ENCODE data around the gene ZNF226. TPM values are rescaled to one million over a fixed set of nuclear protein-coding genes. Genes with fewer than 3 reads are reported as not detected.
"Not testable (repeated sequence)": the region's sequence is repeated elsewhere in the genome, so short reads cannot be mapped to it uniquely, and the experiment has no call there.

The ZNF226 gene
- 10 to 100 TPM; 28.4 to 31.2 (median 30.0) TPM for polyA plus RNA-seq (ENCODE audit: insufficient read length in 3 of 3)

DNA sequence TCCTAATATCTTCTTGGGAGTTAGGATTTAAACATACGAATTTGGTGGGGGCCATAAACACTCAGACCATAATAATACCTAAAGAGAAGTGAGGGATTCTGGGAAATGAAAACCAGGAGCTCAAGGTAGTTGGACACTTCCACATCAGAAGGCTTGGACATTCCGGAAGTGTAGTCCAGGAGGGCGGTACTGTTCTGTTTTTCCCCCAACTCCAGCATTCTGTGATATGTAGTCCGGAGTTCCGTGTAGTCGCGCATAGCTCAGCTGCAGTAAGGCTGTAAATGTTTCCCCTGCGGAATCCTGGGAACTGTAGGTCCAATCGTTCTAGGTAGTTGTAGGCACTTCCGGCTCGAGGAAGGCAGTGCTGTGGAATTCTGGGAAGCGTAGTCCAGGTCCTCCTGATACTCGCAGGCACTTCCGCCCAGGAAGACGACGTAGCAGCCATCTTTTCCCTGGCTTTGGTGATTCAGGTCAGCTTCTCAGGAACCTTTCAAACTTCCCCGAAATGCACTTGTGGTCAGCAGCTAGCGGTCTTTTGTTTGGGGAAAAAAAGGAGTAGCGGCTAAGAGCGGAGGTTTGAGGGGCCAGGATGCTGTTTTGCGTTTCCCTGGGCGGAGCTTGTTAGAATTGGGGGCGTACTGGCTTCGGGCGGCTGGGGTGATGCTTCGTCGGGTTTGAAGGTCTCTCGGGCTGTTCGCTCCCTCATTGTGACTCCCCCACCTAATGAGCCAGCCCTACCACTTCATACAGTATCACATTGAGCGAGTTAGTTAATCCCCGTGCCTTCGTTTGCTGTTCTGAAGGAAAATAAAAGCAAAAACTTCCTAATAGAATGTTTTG is at the start of gene ZNF226:
Gene ZNF226 (plus strand): TSS at position 428 of the 840 bp plus-strand sequence. CDS start 4,981 bp downstream, outside the sequence.
- peak; percentile 92 to 95 (median 95) for DNase-seq (ENCODE audit: low read depth in 3 of 3, low spot score in 2 of 3)

DNA sequence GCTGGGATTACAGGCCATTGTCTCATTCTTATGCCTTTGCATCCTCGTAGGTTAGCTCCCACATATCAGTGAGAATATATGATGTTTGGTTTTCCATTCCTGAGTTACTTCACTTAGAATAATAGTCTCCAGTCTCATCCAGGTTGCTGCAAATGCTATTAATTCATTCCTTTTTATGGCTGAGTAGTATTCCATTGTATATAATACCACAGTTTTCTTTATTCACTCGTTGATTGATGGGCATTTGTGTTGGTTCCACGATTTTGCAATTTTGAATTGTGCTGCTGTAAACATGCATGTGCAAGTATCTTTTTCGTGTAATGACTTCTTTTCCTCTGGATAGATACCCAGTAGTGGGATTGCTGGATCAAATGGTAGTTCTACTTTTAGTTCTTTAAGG is 43.7 kb upstream of the ZNF226 start:
- DNase-seq (ENCODE audit: low read depth in 3 of 3, low spot score in 2 of 3): not testable (repeated sequence)

DNA sequence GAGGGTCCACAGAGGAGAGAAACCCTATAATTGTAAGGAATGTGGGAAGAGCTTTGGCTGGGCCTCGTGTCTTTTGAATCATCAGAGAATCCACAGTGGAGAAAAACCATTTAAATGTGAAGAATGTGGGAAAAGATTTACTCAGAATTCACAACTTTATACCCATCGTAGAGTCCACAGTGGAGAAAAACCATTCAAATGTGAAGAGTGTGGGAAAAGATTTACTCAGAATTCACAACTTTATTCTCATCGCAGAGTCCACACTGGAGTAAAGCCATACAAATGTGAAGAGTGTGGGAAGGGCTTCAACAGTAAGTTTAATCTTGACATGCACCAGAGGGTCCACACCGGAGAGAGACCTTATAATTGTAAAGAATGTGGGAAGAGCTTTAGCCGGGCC is 32.9 kb upstream of the ZNF226 start:
- DNase-seq (ENCODE audit: low read depth in 3 of 3, low spot score in 2 of 3): no peak

DNA sequence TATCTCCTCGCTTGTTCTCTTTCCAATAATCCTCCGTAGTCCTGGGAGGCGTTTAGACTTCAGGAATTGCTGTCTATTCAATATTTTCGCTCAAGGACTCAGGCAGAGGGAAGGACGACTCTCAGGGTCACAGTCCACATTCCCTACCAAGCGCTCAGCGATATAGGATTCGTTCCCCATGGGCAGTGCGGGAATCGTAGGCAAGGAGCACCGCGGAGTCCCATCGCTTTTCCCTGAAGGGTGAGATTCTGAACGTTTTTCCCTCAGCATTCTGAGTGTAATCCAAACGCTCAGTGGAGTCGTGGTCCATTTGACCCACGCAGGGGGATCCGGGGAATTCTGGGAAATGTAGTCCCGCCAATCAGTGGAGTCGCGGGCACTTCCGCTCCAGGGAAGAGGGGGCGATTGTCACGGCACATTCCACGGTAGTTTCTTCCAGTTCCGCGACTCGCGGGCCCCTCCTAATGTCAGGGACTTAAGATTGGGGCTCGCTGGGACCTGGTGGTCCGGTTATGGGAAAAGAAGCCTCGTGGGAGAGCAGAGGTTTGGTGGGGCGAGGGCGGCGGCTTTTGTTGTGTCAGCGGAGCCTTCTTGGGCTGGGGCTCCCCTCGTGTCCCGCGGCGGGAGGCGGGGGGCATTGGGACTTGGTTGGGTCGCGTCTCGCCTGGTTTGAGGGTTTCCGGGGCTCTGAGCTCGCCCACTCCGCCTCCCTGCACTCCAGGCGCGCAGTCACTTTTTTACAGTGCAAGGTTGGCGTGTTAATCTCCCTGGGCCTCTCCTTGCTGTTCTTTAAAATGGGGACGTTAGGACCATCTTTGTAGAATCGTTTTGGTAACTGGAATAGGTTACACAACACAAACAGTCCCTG is 23.5 kb upstream of the ZNF226 start, which contains the start of gene ZNF234:
Gene ZNF234 (plus strand): TSS at position 364 of the 868 bp plus-strand sequence. CDS start 3,079 bp downstream, outside the sequence.
- peak; percentile 79 to 89 (median 80) for DNase-seq (ENCODE audit: low read depth in 3 of 3, low spot score in 2 of 3)

GRCh38 chr19:44142059-44142433 is 22.9 kb upstream of the ZNF226 start:
- DNase-seq (ENCODE audit: low read depth in 3 of 3, low spot score in 2 of 3): no peak

DNA sequence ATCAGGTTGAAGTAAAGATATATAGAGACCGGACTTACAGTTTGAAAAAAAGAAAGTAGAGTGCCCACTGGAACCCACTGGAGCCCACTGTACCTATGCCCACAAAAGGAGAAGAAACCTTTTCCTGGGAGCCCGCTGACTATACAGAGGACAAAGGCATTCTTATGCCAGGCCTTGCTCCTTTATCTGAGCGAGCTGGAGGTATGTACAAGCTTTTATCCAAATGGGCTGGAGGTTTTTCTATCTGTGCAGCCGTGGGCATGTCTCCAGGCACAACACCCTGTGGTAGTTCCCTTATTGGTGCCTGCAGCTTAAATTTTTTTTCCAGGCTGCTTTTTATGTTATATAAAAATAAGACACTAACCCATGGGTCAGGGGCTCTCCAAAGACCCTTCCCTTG is 15.1 kb upstream of the ZNF226 start:
- DNase-seq (ENCODE audit: low read depth in 3 of 3, low spot score in 2 of 3): no peak

GRCh38 chr19:44151491-44151890 is 13.4 kb upstream of the ZNF226 start:
- no peak for DNase-seq (ENCODE audit: low read depth in 3 of 3, low spot score in 2 of 3)

GRCh38 chr19:44156475-44156874 is 8.4 kb upstream of the ZNF226 start:
- no peak for DNase-seq (ENCODE audit: low read depth in 3 of 3, low spot score in 2 of 3)

DNA sequence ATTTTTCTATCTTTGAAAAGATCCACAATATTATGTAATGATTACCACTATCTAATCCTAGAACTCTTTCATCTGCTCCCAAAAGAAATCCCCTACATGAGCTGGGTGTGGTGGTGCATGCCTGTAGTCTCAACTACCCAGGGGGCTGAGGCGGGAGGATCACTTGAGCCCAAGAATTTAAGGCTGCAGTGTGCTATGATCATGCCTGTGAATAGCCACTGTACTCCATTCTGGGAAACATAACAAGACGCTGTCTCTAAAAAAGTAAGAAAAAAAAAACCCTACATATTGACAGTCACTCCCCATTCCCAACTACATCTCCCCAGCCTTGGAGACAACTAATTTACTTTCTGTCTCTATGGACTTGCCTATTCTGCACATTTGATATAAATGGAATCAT is 1.1 kb upstream of the ZNF226 start:
- no peak for DNase-seq (ENCODE audit: low read depth in 3 of 3, low spot score in 2 of 3)

GRCh38 chr19:44164327-44164672 is 600 bp upstream of the ZNF226 start:
- no peak for DNase-seq (ENCODE audit: low read depth in 3 of 3, low spot score in 2 of 3)

GRCh38 chr19:44170660-44171059 is 5.8 kb downstream of the ZNF226 start:
- DNase-seq (ENCODE audit: low read depth in 3 of 3, low spot score in 2 of 3): not testable (repeated sequence)

DNA sequence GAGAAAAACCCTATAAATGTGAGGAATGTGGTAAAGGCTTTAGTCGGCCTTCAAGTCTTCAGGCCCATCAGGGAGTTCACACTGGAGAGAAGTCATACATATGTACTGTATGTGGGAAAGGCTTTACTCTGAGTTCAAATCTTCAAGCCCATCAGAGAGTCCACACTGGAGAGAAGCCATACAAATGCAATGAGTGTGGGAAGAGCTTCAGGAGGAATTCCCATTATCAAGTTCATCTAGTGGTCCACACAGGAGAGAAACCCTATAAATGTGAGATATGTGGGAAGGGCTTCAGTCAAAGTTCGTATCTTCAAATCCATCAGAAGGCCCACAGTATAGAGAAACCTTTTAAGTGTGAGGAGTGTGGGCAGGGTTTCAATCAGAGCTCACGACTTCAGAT is 11.7 kb downstream of the ZNF226 start:
- DNase-seq (ENCODE audit: low read depth in 3 of 3, low spot score in 2 of 3): no peak

DNA sequence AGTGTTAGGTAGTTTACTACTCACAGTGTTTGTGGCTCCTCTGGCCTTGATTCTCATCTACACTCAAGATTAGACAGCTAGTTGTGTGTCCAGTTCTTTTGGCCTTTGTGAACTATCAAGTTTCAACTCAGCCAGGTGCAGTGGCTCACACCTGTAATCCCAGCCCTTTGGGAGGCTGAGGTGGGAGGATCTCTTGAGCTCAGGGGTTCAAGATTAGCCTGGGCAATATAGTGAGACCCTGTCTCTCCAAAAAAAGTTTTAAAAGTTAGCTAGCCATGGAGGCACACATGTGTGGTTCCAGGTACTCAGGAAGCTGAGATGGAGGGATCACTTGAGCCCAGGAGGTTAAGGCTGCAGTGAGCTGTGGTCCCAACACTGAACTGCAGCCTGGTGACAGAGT is 16.1 kb downstream of the ZNF226 start:
- DNase-seq (ENCODE audit: low read depth in 3 of 3, low spot score in 2 of 3): no peak

GRCh38 chr19:44182145-44182544 is 17.2 kb downstream of the ZNF226 start:
- no peak for DNase-seq (ENCODE audit: low read depth in 3 of 3, low spot score in 2 of 3)

DNA sequence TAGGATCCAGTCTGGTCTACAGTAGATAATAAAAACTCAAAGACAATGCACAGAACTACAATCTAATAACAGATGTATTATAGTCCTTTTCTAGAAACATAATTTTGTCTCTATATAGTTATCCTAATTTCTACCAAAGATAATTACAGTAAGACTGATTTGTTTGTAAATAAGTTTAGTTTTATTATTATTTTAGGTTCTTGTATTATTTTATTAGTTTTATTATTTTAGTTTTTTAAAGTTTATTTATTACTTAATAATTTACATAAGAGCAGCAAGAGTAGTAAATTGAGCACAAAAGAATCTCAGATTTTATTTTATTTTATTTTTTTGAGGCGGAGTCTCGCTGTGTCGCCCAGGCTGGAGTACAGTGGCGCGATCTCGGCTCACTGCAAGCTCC is 25.1 kb downstream of the ZNF226 start:
- DNase-seq (ENCODE audit: low read depth in 3 of 3, low spot score in 2 of 3): no peak

DNA sequence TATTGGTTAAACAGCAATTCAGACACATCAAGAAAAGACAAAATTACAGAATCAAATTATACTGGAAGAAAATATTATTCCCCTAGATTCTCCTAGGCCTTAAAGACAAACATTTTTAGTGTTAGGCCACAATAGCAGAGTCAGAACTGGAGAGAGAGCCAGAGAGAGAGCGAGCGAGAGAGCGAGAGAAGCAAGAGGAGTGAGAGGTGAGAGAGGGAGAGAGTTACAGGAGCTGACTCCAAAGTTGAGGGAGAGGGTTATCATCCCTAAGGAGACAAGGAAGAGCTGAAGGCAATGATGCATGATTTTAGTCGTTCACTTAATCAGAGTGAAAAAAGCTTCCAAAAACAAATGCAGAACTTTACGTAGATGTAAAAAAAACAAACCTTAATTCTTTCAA is 27.2 kb downstream of the ZNF226 start:
- no peak for DNase-seq (ENCODE audit: low read depth in 3 of 3, low spot score in 2 of 3)

DNA sequence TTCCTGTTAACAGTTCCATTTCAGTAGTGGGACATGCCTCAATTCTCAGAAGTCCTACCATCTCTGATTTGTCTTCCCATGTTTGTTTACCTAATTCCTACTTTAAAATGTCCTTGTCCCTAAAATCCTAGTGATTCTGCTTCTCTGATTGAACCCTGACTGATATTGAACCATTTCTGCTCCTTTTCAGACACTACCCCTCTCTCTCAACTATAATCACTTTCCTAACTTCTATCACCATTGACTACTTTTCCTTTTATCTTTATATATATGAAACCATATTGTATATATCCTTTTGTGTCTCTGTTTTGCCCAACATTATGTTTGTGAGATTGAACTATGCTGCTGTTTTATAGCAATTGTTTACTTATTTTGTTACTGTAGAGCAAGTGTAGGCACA is 31.9 kb downstream of the ZNF226 start:
- no peak for DNase-seq (ENCODE audit: low read depth in 3 of 3, low spot score in 2 of 3)

GRCh38 chr19:44202470-44202869 is 37.6 kb downstream of the ZNF226 start:
- no peak for DNase-seq (ENCODE audit: low read depth in 3 of 3, low spot score in 2 of 3)

GRCh38 chr19:44202974-44203373 is 38.1 kb downstream of the ZNF226 start:
- no peak for DNase-seq (ENCODE audit: low read depth in 3 of 3, low spot score in 2 of 3)

DNA sequence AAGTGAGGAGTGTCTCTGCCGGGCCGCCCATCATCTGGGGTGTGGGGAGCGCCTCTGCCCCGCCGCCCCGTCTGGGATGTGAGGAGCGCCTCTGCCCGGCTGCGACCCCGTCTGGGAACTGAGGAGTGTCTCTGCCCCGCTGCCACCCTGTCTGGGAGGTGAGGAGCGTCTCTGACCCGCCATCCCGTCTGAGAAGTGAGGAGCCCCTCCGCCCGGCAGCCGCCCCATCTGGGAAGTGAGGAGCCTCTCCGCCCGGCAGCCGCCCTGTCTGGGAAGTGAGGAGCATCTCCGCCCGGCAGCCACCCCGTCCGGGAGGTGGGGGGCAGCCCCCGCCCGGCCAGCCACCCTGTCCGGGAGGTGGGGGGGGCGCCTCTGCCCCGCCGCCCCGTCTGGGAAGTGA is 39.0 kb downstream of the ZNF226 start:
- not testable (repeated sequence) for DNase-seq (ENCODE audit: low read depth in 3 of 3, low spot score in 2 of 3)

GRCh38 chr19:44204772-44205171 is 39.9 kb downstream of the ZNF226 start:
- no peak for DNase-seq (ENCODE audit: low read depth in 3 of 3, low spot score in 2 of 3)
